CD14-positive monocyte (primary cell): Measurements from ENCODE around the gene TTC1. TPM values are rescaled to one million over a fixed set of nuclear protein-coding genes. Genes with fewer than 3 reads are reported as not detected.

Experiments used
- DNase-seq, 3 donors: peaks; one replicate each; pipeline ENCODE4 v3.0.0-alpha.2; 2011 to 2022
- H2AFZ ChIP-seq: 2 replicates; pipeline ENCODE4 v1.6.0; 2012; ENCODE audit warnings: mild to moderate bottlenecking, low read depth, low read length, inconsistent platforms; ENCODE audit not compliant: insufficient read depth, poor library complexity, severe bottlenecking
- H3K27ac ChIP-seq, 2 donors: 1 replicate in 1 of 2; 2 replicates in 1 of 2; pipeline ENCODE4 v1.5.1; 2012 to 2013; ENCODE audit warnings: low read length in 2 of 2, control low read depth in 1 of 2, inconsistent platforms in 1 of 2, low read depth in 1 of 2, mild to moderate bottlenecking in 1 of 2
- H3K27me3 ChIP-seq, 2 donors: one replicate each; pipeline versions ENCODE4 v1.6.0 to v1.6.1; 2011 to 2013; ENCODE audit warnings: low read length in 2 of 2; ENCODE audit not compliant: control insufficient read depth in 2 of 2, insufficient read depth in 2 of 2
- H3K36me3 ChIP-seq, 2 donors: replicated peaks in 1 of 2; 1 replicate in 1 of 2; 2 replicates in 1 of 2; pipeline versions ENCODE4 v1.5.1 to v1.6.1; 2012 to 2013; ENCODE audit warnings: low read length in 2 of 2, control low read depth in 1 of 2, inconsistent platforms in 1 of 2, mild to moderate bottlenecking in 1 of 2; ENCODE audit not compliant: insufficient read depth in 2 of 2, control insufficient read depth in 1 of 2
- H3K4me1 ChIP-seq, 2 donors: 1 replicate in 1 of 2; 2 replicates in 1 of 2; pipeline versions ENCODE4 v1.5.1 to v1.6.1; 2012 to 2013; ENCODE audit warnings: low read length in 2 of 2, control low read depth in 1 of 2, inconsistent platforms in 1 of 2, mild to moderate bottlenecking in 1 of 2, moderate library complexity in 1 of 2; ENCODE audit not compliant: insufficient read depth in 2 of 2, control insufficient read depth in 1 of 2
- H3K4me2 ChIP-seq: replicated peaks from 2 replicates; pipeline ENCODE3; 2012; ENCODE audit warnings: low read length, moderate library complexity, mild to moderate bottlenecking; ENCODE audit not compliant: poor library complexity, severe bottlenecking; ENCODE audit errors: extremely low read depth
- H3K4me3 ChIP-seq, 3 experiments: fragments of 200-600 bp in 1 of 3; sonication (generic) in 1 of 3; replicated peaks in 1 of 3; 1 replicate in 2 of 3; 2 replicates in 1 of 3; pipeline ENCODE4 v1.5.1; 2011 to 2013; ENCODE audit warnings: low read length in 3 of 3, mild to moderate bottlenecking in 3 of 3, control low read depth in 2 of 3, low read depth in 2 of 3, inconsistent platforms in 1 of 3, moderate library complexity in 1 of 3
- H3K79me2 ChIP-seq: 2 replicates; pipeline ENCODE4 v1.6.0; 2012; ENCODE audit warnings: mild to moderate bottlenecking, control low read depth, inconsistent platforms, low read length, moderate library complexity; ENCODE audit not compliant: insufficient read depth
- H3K9ac ChIP-seq: 2 replicates; pipeline ENCODE4 v1.6.0; 2017; ENCODE audit warnings: low read length, mild to moderate bottlenecking; ENCODE audit not compliant: insufficient read depth, poor library complexity, severe bottlenecking
- H3K9me3 ChIP-seq, 2 donors: replicated peaks in 1 of 2; 1 replicate in 1 of 2; 2 replicates in 1 of 2; pipeline versions ENCODE4 v1.5.1 to v1.6.1; 2012 to 2013; ENCODE audit warnings: low read length in 2 of 2, control low read depth in 1 of 2; ENCODE audit not compliant: control insufficient read depth in 1 of 2, insufficient read depth in 1 of 2
- H4K20me1 ChIP-seq: 2 replicates; pipeline ENCODE4 v1.6.0; 2012; ENCODE audit warnings: mild to moderate bottlenecking, low read length, control low read depth, moderate library complexity; ENCODE audit not compliant: insufficient read depth
- H3K27ac Mint-ChIP-seq, 7 donors: one replicate each; pipeline ENCODE4 v1.8.0; 2020; ENCODE audit warnings: mild to moderate bottlenecking in 7 of 7, mixed read lengths in 7 of 7, moderate library complexity in 6 of 7, inconsistent platforms in 2 of 7
- H3K27me3 Mint-ChIP-seq, 3 donors: one replicate each; pipeline ENCODE4 v1.8.0; 2021 to 2022; ENCODE audit warnings: low read depth in 3 of 3, mild to moderate bottlenecking in 3 of 3, mixed read lengths in 3 of 3, moderate library complexity in 3 of 3, inconsistent platforms in 1 of 3
- H3K36me3 Mint-ChIP-seq, 2 donors: one replicate each; pipeline ENCODE4 v1.8.0; 2020; ENCODE audit warnings: mixed read lengths in 2 of 2, inconsistent platforms in 1 of 2, mild to moderate bottlenecking in 1 of 2
- H3K4me1 Mint-ChIP-seq: one replicate; pipeline ENCODE4 v1.8.0; 2020; ENCODE audit warnings: mild to moderate bottlenecking, mixed read lengths
- H3K4me3 Mint-ChIP-seq, 2 donors: one replicate each; pipeline ENCODE4 v1.8.0; 2020; ENCODE audit warnings: mild to moderate bottlenecking in 2 of 2, mixed read lengths in 2 of 2, moderate library complexity in 1 of 2
- H3K9me3 Mint-ChIP-seq, 7 donors: one replicate each; pipeline ENCODE4 v1.8.0; 2020 to 2022; ENCODE audit warnings: mixed read lengths in 7 of 7, mild to moderate bottlenecking in 6 of 7, moderate library complexity in 6 of 7, inconsistent platforms in 2 of 7
- CTCF ChIP-seq: fragments of 200-600 bp; IDR thresholded peaks from one replicate; pipeline ENCODE4 v1.8.0; 2022; ENCODE audit warnings: antibody characterized with exemption, mild to moderate bottlenecking
- WGBS: methylation state at CpG from one replicate; pipeline ENCODE4 v1.1.5; 2013; ENCODE audit warnings: missing lambda C conversion rate; ENCODE audit not compliant: insufficient coverage; 5-methylcytosine and 5-hydroxymethylcytosine counted together
- intact Hi-C, 2 donors: fragments of 100-400 bp; cut with micrococcal nuclease; formaldehyde crosslinking; loops; one replicate each; pipeline versions ENCODE4 v1.15.0 to v1.15.1; 2023
- polyA plus RNA-seq, 3 donors: library from polyadenylated mRNA; depleted of rRNA in 1 of 3; unstranded in 2 of 3; stranded (reverse) in 1 of 3; fragments of 300-500 nt in 2 of 3; fragments of >200 nt in 1 of 3; fragmentation: Illumina TruSeq in 2 of 3; gene quantifications; 1 replicate in 2 of 3; 2 replicates in 1 of 3; pipeline ENCODE4 v1.2.3, GENCODE V29; 2012 to 2021

The TTC1 gene
- polyA plus RNA-seq, 3 donors: 11.4 to 63.4 (median 63.0) TPM

- Histone ChIP-seq H3K27me3 (no peaks in the 10 kb centered on the region), H4K20me1 (no peaks in the 10 kb centered on the region), H3K9ac (no peak overlapping the region), H3K4me1 (peaks cover 38 to 58% of the 10 kb centered on the region in 2 donors), H3K9me3 (no peaks in the 10 kb centered on the region), H3K4me3 (no peak overlapping the region), H3K4me2 (no peak overlapping the region), H3K79me2 (peaks cover 47% of the 10 kb centered on the region), H3K36me3 (peaks cover 13 to 18% of the 10 kb centered on the region in 2 donors), H2AFZ (no peak overlapping the region), H3K27ac (peak overlapping the region in 1 of 2 donors; percentile 49)
- H3K36me3 Mint-ChIP-seq: peaks cover 17 to 28% of the 10 kb centered on the region in 2 donors
- intact Hi-C loops: no loop called here
- H3K4me3 Mint-ChIP-seq: no peak overlapping the region
- DNase-seq: peak in 1 of 3 donors; percentile 17
- TF ChIP-seq CTCF: no peak
- H3K4me1 Mint-ChIP-seq: peaks cover 57% of the 10 kb centered on the region
- WGBS: no CpG with 5 or more reads among the region's 1 CpG
- H3K27ac Mint-ChIP-seq: peak overlapping the region in 1 of 7 donors; percentile 65
- H3K9me3 Mint-ChIP-seq: no peaks in the 10 kb centered on the region
- no peaks in the 10 kb centered on the region for H3K27me3 Mint-ChIP-seq
Observed at GRCh38 chr5:160088805-160089204, 79.9 kb downstream of the TTC1 start.

GRCh38 chr5:160089531-160089930 is 80.6 kb downstream of the TTC1 start:
- Mint-ChIP-seq H3K27ac (peak overlapping the region in 2 of 7 donors; percentile 46 to 47), H3K27me3 (no peaks in the 10 kb centered on the region), H3K4me3 (no peak overlapping the region), H3K4me1 (peaks cover 64% of the 10 kb centered on the region), H3K9me3 (no peaks in the 10 kb centered on the region), H3K36me3 (peaks cover 21 to 31% of the 10 kb centered on the region in 2 donors)
- TF ChIP-seq CTCF: no peak
- Histone ChIP-seq H4K20me1 (no peaks in the 10 kb centered on the region), H3K4me2 (no peak overlapping the region), H3K36me3 (peaks cover 13 to 21% of the 10 kb centered on the region in 2 donors), H3K4me3 (no peak overlapping the region), H3K79me2 (peaks cover 54% of the 10 kb centered on the region), H3K9me3 (no peaks in the 10 kb centered on the region), H2AFZ (no peak overlapping the region), H3K27me3 (no peaks in the 10 kb centered on the region), H3K4me1 (peaks cover 39 to 62% of the 10 kb centered on the region in 2 donors), H3K9ac (no peak overlapping the region), H3K27ac (peak overlapping the region in 1 of 2 donors; percentile 49)
- intact Hi-C loops: no loop called here
- no CpG with 5 or more reads among the region's 2 CpGs for WGBS
- no peak for DNase-seq
